MCF 10A (cell line): ENCODE data around the gene RBPJ. TPM values are rescaled to one million over a fixed set of nuclear protein-coding genes. Genes with fewer than 3 reads are reported as not detected.

ENCODE experiments used
- BruUV-seq: library from RNA; stranded (reverse); fragments of 400-500 nt; replicated peaks from 2 replicates; lab custom pipeline; 2021; lab: Mats Ljungman, UMichigan
- CTCF ChIA-PET: fragments of 300-600 bp; sonication (Branson Sonifier 250); formaldehyde crosslinking; extraction: SDS; loops from one replicate; lab custom pipeline; 2021; ENCODE audit warnings: antibody characterized with exemption, inconsistent platforms; lab: Yijun Ruan, JAX
- POLR2A ChIA-PET: fragments of 300-600, 350-650 bp; sonication (Branson Sonifier 250); formaldehyde crosslinking; extraction: SDS; loops from one replicate; lab custom pipeline; 2020; ENCODE audit warnings: antibody characterized with exemption, inconsistent platforms; lab: Yijun Ruan, JAX
- DNase-seq: peaks from one replicate; pipeline ENCODE4 v3.0.0-alpha.2; 2018; ENCODE audit not compliant: unreplicated experiment
- H3K27ac Mint-ChIP-seq: one replicate; pipeline ENCODE4 v1.8.0; 2022; ENCODE audit warnings: mild to moderate bottlenecking, low read depth, mixed read lengths; ENCODE audit not compliant: unreplicated experiment
- H3K27me3 Mint-ChIP-seq: one replicate; pipeline ENCODE4 v1.8.0; 2022; ENCODE audit warnings: mixed read lengths; ENCODE audit not compliant: insufficient read depth, unreplicated experiment
- H3K36me3 Mint-ChIP-seq: one replicate; pipeline ENCODE4 v1.8.0; 2022; ENCODE audit warnings: mild to moderate bottlenecking, moderate library complexity, mixed read lengths; ENCODE audit not compliant: insufficient read depth, unreplicated experiment
- H3K4me1 Mint-ChIP-seq: one replicate; pipeline ENCODE4 v1.8.0; 2022; ENCODE audit warnings: mixed read lengths; ENCODE audit not compliant: insufficient read depth, unreplicated experiment
- H3K4me3 Mint-ChIP-seq: one replicate; pipeline ENCODE4 v1.8.0; 2022; ENCODE audit warnings: mild to moderate bottlenecking, moderate library complexity, mixed read lengths; ENCODE audit not compliant: unreplicated experiment
- H3K9me3 Mint-ChIP-seq: one replicate; pipeline ENCODE4 v1.8.0; 2022; ENCODE audit warnings: mixed read lengths; ENCODE audit not compliant: unreplicated experiment
- CTCF ChIP-seq: fragments of 200-600 bp; IDR thresholded peaks from one replicate; pipeline ENCODE4 v1.8.0; 2022; ENCODE audit warnings: antibody characterized with exemption, mild to moderate bottlenecking; ENCODE audit not compliant: unreplicated experiment
- intact Hi-C: fragments of 100-400 bp; cut with micrococcal nuclease; formaldehyde crosslinking; loops from 2 replicates; pipeline ENCODE4 v1.14.1; 2022
- total RNA-seq: library from RNA; stranded (reverse); gene quantifications from 2 replicates; pipeline ENCODE4 v1.2.3, GENCODE V29; 2022

The RBPJ gene
- total RNA-seq, 1 experiment from 2014 or later: 74.4 TPM

- TF ChIP-seq CTCF: no peak
- BruUV-seq: no TSS peak
Measured at GRCh38 chr4:26289401-26289800, 31.4 kb upstream of the RBPJ start.

GRCh38 chr4:26290321-26290720, 30.5 kb upstream of the RBPJ start:
- H3K9me3 Mint-ChIP-seq: no peaks in the 10 kb centered on the region
- no peaks in the 10 kb centered on the region for H3K36me3 Mint-ChIP-seq
- intact Hi-C loops: no loop called here
- no peak overlapping the region for H3K4me3 Mint-ChIP-seq
- ChIA-PET CTCF (interaction anchor here (0.6 to 1.9 kb wide), 6 partner anchors 12 to 301 kb away, joined by 3 to 10 read pairs (median 4); no protein-coding TSS in a partner anchor), POLR2A (interaction anchor here (0.5 to 3.8 kb wide), 5 partner anchors 25 to 162 kb away, joined by 3 to 43 read pairs (median 19); partner anchors contain the start of gene RBPJ)
- H3K27ac Mint-ChIP-seq: no peak overlapping the region
- DNase-seq: no peak
- no TSS peak for BruUV-seq
- no peak for TF ChIP-seq CTCF
- no peaks in the 10 kb centered on the region for H3K27me3 Mint-ChIP-seq
- H3K4me1 Mint-ChIP-seq: peaks cover 19% of the 10 kb centered on the region

More at GRCh38 chr4:26289401-26289800, 31.4 kb upstream of the RBPJ start:
- H3K36me3 Mint-ChIP-seq: no peaks in the 10 kb centered on the region
- no peaks in the 10 kb centered on the region for H3K9me3 Mint-ChIP-seq
- H3K27ac Mint-ChIP-seq: no peak overlapping the region
- peak; percentile 81 for DNase-seq
- ChIA-PET POLR2A (interaction anchor here (0.7 to 3.8 kb wide), 11 partner anchors 11 to 203 kb away, joined by 3 to 43 read pairs (median 5); partner anchors contain the start of gene RBPJ), CTCF (interaction anchor here (0.7 to 1.9 kb wide), 8 partner anchors 13 to 239 kb away, joined by 3 to 11 read pairs (median 4); no protein-coding TSS in a partner anchor)
- no peak overlapping the region for H3K4me3 Mint-ChIP-seq
- no peaks in the 10 kb centered on the region for H3K27me3 Mint-ChIP-seq
- peaks cover 19% of the 10 kb centered on the region for H3K4me1 Mint-ChIP-seq
- intact Hi-C loops: no loop called here

- Mint-ChIP-seq H3K9me3 (no peaks in the 10 kb centered on the region), H3K36me3 (no peaks in the 10 kb centered on the region), H3K27ac (no peak overlapping the region), H3K4me3 (no peak overlapping the region), H3K4me1 (peaks cover 7% of the 10 kb centered on the region), H3K27me3 (no peaks in the 10 kb centered on the region)
- ChIA-PET POLR2A (no interaction called here), CTCF (no interaction called here)
- no peak for DNase-seq
- intact Hi-C loops: no loop called here
- BruUV-seq: no TSS peak
- TF ChIP-seq CTCF: no peak
Measured at GRCh38 chr4:26294904-26295303, 25.9 kb upstream of the RBPJ start.

GRCh38 chr4:26296021-26296420, 24.8 kb upstream of the RBPJ start:
- DNase-seq: no peak
- intact Hi-C loops: no loop called here
- TF ChIP-seq CTCF: no peak
- Mint-ChIP-seq H3K27ac (no peak overlapping the region), H3K4me3 (no peak overlapping the region), H3K36me3 (no peaks in the 10 kb centered on the region), H3K27me3 (no peaks in the 10 kb centered on the region), H3K4me1 (peaks cover 7% of the 10 kb centered on the region), H3K9me3 (no peaks in the 10 kb centered on the region)
- BruUV-seq: no TSS peak
- CTCF ChIA-PET: interaction anchor here (0.8 kb wide), 3 partner anchors 12 to 314 kb away, joined by 3 read pairs; no protein-coding TSS in a partner anchor
- POLR2A ChIA-PET: no interaction called here
